Gastroesophageal sphincter (tissue), 3 donors: Measurements from ENCODE around the gene DUS3L.

Source experiments
- CTCF ChIP-seq, 4 experiments: fragments of 200-600 bp in 2 of 4; fragments of 450-650 bp in 2 of 4; sonication (generic) in 1 of 4; IDR thresholded peaks; one replicate each; pipeline ENCODE4 v1.5.1; 2017 to 2019; ENCODE audit warnings: antibody characterized with exemption in 4 of 4, mild to moderate bottlenecking in 2 of 4, moderate library complexity in 2 of 4
- POLR2A ChIP-seq, 2 donors: fragments of 450-650 bp; IDR thresholded peaks; one replicate each; pipeline ENCODE4 v1.6.1; 2017; ENCODE audit warnings: antibody characterized with exemption in 2 of 2, mild to moderate bottlenecking in 2 of 2, moderate library complexity in 1 of 2
- POLR2AphosphoS5 ChIP-seq: sonication (generic); formaldehyde crosslinking; IDR thresholded peaks from one replicate; pipeline ENCODE4 v1.6.1; 2017; ENCODE audit warnings: antibody characterized with exemption

DNA sequence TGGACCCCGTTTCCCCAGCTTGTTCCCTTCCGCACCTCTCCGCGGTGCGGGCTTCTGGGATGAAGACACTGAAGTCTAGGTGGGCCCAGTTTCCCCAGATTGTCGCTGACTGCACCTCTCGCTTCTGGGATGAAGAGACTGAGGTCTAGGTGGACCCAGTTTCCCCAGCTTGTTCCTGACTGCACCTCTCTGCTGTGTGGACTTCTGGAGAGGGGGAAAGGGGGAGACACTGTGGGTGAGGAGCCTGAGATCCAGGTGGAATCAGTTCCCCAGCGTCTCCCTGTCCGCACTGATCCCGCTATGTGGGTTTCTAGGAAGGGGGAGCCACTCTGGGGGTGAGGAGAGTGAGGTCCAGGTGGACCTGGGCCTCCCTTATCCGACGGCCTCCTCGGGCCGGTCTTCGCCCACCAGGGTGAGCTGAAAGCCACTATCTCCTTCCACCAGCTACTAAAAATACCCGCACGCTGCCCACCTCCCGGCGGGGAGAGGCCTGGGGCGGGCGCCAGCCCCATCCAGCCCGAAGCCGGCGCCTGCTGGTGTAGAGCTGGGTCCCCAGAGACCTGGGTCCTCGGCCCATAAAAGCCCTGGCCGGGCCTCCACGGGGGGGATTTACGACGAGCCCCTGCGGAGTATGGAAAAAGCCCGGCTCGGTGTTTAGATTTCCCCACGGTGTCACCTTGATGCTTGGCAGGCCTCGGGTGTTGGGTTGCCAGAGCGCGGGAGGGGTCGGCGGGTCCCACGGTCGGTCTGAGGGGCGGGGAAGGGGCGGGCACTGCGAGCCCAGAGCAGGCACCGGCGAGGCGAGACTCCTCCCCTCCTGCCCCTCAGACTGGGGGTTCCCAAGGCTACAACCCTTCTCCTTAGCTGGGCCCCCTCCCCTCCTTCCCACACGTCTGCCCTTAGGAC lies 38.0 kb upstream of the DUS3L start:
- TF ChIP-seq CTCF (IDR thresholded peaks at IDR 0.05) (peak in 2 of 4 experiments; percentile 31 to 39), POLR2AphosphoS5 (peak; percentile 21), POLR2A (IDR thresholded peaks at IDR 0.05) (no peak)
